K562 (cell line): ENCODE results near the gene PPM1L.

Experiments
- EHMT2 ChIP-seq: fragments of 450-650 bp; IDR thresholded peaks from 2 replicates; pipeline ENCODE4 v1.6.1; 2018; ENCODE audit warnings: antibody characterized with exemption
- IRF2 ChIP-seq: sonication (generic); formaldehyde crosslinking; IDR thresholded peaks from 2 replicates; pipeline ENCODE4 v1.8.1; 2022; ENCODE audit warnings: mild to moderate bottlenecking, missing genetic modification reagents
- NFE2 ChIP-seq: IDR thresholded peaks from 2 replicates; pipeline ENCODE4 v1.6.1; 2014; ENCODE audit warnings: antibody characterized with exemption, low read depth
- SUPT5H ChIP-seq: fragments of 450-650 bp; IDR thresholded peaks from 2 replicates; pipeline ENCODE4 v1.6.1; 2016
- TRIM24 ChIP-seq, 2 experiments: fragments of 450-650 bp; IDR thresholded peaks; 2 replicates each; pipeline ENCODE4 v1.6.1; 2016
- ZBTB2 ChIP-seq: fragments of 450-650 bp; IDR thresholded peaks from 2 replicates; pipeline ENCODE4 v1.6.1; 2016; ENCODE audit warnings: antibody characterized with exemption
- ZNF134 ChIP-seq: fragments of 250-450 bp; sonication (Bioruptor Pico); conservative IDR thresholded peaks from 2 replicates; pipeline ENCODE4 v1.4.0; 2020
- TF ChIP-seq, protein P1 (sequence below), 2 experiments: fragments of 450-650 bp in 1 of 2; sonication (generic) in 1 of 2; formaldehyde crosslinking in 1 of 2; IDR thresholded peaks in 1 of 2; conservative IDR thresholded peaks in 1 of 2; 2 replicates each; pipeline versions ENCODE4 v1.6.1 to v1.8.1; 2016 to 2023; ENCODE audit warnings: mild to moderate bottlenecking in 2 of 2, moderate library complexity in 2 of 2, inconsistent platforms in 1 of 2, missing genetic modification reagents in 1 of 2

DNA sequence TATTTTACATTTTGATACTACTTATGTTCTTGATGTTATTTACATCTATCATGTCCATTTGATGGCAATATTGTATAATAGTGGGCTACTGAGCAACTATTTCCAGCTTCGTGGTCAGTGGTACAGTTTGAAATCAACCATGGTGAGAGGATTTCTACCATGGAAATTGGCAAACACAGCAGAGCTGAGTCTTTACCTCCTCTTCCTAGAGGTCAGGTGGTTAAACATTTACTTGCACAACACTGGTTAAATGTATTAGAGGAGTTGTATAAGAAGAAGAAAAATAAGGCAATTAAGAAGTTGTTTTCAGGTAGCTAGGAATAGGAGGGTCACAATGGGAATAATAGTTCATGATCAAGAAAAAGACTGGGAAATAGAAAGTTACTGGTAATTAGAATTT, 7.2 kb upstream of the PPM1L start:
- TF ChIP-seq SUPT5H (no peak), EHMT2 (no peak), TRIM24 (IDR thresholded peaks at IDR 0.05) (no peak), ZBTB2 (no peak), ZNF134 (CRISPR knock-in tag) (no peak), IRF2 (CRISPR knock-in tag) (no peak), NFE2 (no peak)
- TF ChIP-seq, protein P1, sequence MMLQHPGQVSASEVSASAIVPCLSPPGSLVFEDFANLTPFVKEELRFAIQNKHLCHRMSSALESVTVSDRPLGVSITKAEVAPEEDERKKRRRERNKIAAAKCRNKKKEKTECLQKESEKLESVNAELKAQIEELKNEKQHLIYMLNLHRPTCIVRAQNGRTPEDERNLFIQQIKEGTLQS (IDR thresholded peaks at IDR 0.05), result no peak
- TF ChIP-seq, protein P1 (CRISPR knock-in tag; conservative IDR thresholded peaks at IDR 0.05), result no peak
